ENCODE measurements around the gene NXPH4.

GRCh38 chr12:57169046-57169795 lies 47.4 kb upstream of the NXPH4 start:
- no peak for TF ChIP-seq CTCF (IDR thresholded peaks at IDR 0.05)
- TF ChIP-seq POLR2A (IDR thresholded peaks at IDR 0.05): no peak

Data from esophagus squamous epithelium (tissue), 4 donors.